Activated T-cell treated with anti-CD3 and anti-CD28 coated beads, Interleukin-2, amount 50 U/mL, for 24 hours (primary cell): ENCODE data around the gene TFAP2C.

Experiments
- DNase-seq: peaks from one replicate; pipeline ENCODE4 v3.0.0-alpha.2; 2020
- H3K27ac Mint-ChIP-seq: 2 replicates; pipeline ENCODE4 v1.8.0; 2020; ENCODE audit warnings: mild to moderate bottlenecking, mixed read lengths
- H3K27me3 Mint-ChIP-seq: 2 replicates; pipeline ENCODE4 v1.8.0; 2020; ENCODE audit warnings: mixed read lengths
- H3K36me3 Mint-ChIP-seq: 2 replicates; pipeline ENCODE4 v1.8.0; 2020; ENCODE audit warnings: low read depth, mixed read lengths
- H3K4me1 Mint-ChIP-seq: 2 replicates; pipeline ENCODE4 v1.8.0; 2020; ENCODE audit warnings: low read depth, mixed read lengths
- H3K4me3 Mint-ChIP-seq: 2 replicates; pipeline ENCODE4 v1.8.0; 2020; ENCODE audit warnings: mild to moderate bottlenecking, moderate library complexity, mixed read lengths
- H3K9me3 Mint-ChIP-seq: 2 replicates; pipeline ENCODE4 v1.8.0; 2020; ENCODE audit warnings: mixed read lengths

TFAP2C gene

DNA sequence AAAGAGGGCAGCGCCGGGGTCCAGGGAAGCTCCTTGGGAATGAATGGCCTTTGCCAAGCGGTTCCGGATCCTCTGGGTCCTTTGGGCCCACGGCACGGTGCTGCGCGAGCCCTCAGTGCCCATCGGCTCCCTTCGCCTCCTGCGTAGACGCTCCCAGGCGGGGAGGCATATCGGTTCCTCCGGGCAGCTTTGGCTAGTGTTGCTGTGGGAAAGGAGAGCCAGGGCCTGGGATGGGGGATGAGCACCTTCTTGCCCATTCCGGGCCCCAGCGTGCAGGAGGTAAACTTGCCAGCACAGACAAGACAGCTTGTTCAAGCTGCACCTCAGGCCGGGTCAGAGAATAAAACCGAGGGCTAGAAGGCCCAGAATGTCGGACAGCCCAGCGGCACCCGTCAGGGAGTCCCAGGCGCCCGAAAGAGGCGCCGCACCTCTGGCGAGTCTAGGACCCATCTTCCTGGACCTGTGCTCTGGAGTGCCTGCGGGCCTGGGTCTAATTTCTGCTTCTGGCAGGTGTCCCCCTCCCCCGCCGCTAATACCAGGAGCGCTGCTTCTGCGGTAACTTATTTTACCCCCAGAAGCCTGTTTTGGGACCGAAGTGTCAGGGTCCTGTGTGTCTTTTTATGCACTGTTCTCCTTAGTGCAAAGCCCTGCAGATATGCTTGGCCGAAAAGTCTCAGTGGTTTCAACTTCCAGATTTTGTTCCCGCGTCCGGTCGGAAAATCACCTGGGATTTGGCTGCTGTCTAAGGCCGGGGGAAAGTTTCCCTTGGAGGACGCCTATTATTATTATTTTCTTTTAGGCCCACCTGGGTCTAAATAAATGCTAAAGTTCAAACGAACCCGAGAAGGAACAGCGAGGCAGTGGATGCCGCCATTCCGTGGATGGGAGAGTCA lies 1.7 kb upstream of the TFAP2C start:
- Mint-ChIP-seq H3K9me3 (no peaks in the 10 kb centered on the region), H3K27me3 (peaks cover 77% of the 10 kb centered on the region), H3K36me3 (no peaks in the 10 kb centered on the region), H3K4me3 (no peak overlapping the region), H3K4me1 (peaks cover 19% of the 10 kb centered on the region), H3K27ac (no peak overlapping the region)
- DNase-seq: no peak

DNA sequence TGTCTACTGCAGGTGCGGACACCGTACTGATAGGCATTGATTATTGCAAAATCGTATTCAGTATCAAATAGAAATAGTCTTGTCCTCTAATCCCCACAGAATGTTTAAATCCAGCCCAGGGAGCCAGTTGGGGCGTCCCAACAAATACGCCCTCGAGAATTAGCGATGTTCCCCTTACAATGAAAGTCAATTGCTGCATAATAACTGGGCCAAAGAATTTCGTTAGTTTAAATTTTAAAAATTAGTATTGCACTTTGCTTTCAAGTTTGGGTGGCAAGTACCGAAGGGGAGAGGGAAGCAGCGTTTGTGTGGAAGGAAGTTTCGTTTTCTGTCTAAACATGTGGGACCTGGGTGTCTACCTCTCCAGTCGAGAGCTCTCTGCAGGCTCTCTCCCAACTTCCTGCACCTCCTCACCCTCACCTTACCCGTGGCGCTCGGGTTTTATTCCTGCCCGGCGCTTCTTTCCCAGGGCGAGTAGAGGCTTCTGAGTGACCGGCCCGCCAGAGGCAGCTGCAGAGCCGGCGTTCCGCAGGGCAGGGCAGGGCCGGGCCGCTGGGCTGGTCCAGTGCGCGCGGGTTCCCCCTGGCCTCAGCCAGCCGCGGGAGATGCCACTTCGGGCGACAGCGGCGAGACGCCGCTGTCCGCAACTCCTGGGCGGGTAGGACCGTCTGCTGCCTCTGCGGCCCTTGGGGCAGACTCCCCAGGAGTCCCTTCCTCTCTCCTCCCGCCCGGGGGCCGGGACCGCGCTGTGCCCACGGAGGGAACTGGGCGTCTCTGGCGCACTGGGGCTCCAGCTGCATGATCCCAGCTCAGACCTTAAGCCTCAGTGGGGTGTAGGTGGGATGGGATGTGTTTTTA lies 862 bp upstream of the TFAP2C start:
- Mint-ChIP-seq H3K4me3 (peak overlapping the region; percentile 19), H3K27me3 (peaks cover 82% of the 10 kb centered on the region), H3K4me1 (peaks cover 19% of the 10 kb centered on the region), H3K9me3 (no peaks in the 10 kb centered on the region), H3K36me3 (no peaks in the 10 kb centered on the region), H3K27ac (no peak overlapping the region)
- DNase-seq: peak; percentile 33

DNA sequence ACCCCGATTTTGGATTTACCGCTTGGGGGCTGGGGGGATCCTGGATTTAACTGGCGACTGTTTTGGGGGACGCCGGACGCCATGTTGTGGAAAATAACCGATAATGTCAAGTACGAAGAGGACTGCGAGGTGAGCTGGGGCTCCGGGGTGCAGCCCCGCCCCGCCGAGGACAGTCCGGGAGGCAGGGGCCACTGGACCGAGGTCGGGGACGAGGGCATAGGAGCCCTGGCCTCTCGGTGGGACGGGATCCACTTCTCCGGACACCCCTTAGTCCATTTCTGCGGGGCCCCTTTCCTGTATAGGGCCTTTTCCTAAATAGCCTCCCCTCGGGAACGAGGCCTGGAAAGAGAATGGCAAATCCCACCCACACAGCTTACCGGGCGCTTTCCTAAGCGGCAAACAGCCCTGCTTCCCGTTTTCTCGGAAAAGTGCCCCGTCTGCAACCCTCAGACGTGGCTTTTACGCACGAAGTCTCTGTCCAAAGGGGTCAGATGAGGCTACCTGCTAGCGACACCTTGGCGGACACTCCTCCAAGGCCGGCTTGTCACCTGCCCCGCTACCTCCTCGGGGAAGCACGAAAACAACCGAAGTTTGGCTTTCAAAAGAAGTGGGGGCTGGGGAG lies 469 bp downstream of the TFAP2C start:
- peak; percentile 30 for DNase-seq
- Mint-ChIP-seq H3K4me1 (peaks cover 19% of the 10 kb centered on the region), H3K36me3 (no peaks in the 10 kb centered on the region), H3K9me3 (no peaks in the 10 kb centered on the region), H3K27ac (no peak overlapping the region), H3K4me3 (peak overlapping the region; percentile 29), H3K27me3 (peaks cover 87% of the 10 kb centered on the region)

DNA sequence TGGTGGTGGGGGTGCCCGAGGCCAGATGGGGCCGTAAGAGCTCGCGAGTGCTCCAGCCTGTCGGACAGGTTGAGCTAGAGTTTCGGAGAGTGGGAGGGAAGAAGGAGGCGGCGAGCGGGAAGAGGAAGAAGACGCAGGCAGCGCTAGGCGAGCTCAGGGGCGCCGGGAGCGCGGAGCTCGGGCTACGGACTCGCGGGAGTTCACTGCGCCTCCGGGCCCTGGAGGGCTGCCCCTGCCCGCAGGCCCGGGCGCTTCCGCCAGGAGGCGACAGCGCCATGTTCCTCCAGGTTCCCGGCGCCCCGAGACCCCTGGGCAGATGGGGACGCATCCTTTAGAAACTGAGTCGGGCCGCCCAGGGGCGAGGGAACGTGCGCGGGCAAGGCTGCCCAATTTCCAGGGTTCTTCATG lies 984 bp downstream of the TFAP2C start:
- H3K4me1 Mint-ChIP-seq: peaks cover 19% of the 10 kb centered on the region
- H3K9me3 Mint-ChIP-seq: no peaks in the 10 kb centered on the region
- DNase-seq: peak; percentile 30
- H3K27ac Mint-ChIP-seq: no peak overlapping the region
- no peaks in the 10 kb centered on the region for H3K36me3 Mint-ChIP-seq
- H3K27me3 Mint-ChIP-seq: peaks cover 87% of the 10 kb centered on the region
- H3K4me3 Mint-ChIP-seq: no peak overlapping the region

DNA sequence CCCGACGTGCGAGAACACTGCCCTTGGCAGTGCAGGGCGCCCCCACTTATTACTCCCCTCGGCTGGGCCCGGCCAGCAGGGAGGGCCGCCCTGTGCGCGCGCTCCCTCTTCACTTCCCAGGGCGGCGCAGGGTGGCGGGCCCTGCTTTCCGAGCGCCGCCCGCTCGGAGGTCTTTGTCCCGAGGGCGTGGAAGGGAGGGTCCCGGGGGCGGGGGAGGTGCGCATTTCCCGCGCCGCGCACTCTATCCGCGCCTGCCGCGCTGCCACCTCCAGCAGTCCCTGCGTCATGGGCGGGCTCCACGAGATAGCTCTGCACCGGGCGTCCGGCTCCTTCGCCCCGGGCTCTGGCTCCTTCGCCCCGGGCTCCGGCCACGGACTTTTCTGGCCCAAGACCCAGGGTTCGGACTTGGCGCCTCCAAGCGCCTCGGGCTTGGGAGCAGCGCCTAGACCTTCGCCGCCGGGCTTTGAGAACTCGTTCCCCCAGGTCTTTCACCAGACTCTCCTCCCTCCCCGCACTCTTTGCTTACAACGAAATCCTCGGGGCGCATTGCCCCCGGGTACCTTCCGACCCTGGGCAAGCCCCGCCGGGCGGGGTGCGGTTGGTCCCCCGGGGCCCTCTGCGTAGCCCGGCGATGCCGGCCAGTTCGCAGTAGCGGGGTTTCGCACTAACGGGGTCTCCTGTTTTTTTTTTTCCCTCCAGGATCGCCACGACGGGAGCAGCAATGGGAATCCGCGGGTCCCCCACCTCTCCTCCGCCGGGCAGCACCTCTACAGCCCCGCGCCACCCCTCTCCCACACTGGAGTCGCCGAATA lies 1.6 kb downstream of the TFAP2C start:
- no peak for DNase-seq
- Mint-ChIP-seq H3K27me3 (peaks cover 86% of the 10 kb centered on the region), H3K4me3 (no peak overlapping the region), H3K4me1 (peaks cover 19% of the 10 kb centered on the region), H3K36me3 (no peaks in the 10 kb centered on the region), H3K27ac (no peak overlapping the region), H3K9me3 (no peaks in the 10 kb centered on the region)

DNA sequence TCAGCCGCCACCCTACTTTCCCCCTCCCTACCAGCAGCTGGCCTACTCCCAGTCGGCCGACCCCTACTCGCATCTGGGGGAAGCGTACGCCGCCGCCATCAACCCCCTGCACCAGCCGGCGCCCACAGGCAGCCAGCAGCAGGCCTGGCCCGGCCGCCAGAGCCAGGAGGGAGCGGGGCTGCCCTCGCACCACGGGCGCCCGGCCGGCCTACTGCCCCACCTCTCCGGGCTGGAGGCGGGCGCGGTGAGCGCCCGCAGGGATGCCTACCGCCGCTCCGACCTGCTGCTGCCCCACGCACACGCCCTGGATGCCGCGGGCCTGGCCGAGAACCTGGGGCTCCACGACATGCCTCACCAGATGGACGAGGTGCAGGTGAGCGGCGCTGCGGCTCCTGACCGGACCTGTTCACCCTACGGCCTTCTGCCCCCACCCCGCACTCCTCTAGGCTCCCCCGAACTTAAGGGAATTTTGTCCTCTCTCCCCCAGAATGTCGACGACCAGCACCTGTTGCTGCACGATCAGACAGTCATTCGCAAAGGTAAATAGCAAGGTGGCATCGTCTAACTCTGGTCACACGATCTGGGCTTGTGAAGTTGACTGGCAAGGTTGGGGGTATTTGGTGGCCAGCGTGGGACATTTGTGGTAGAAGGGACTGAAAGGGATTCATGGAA lies 2.3 kb downstream of the TFAP2C start:
- Mint-ChIP-seq H3K4me1 (peaks cover 17% of the 10 kb centered on the region), H3K4me3 (no peak overlapping the region), H3K27me3 (peaks cover 84% of the 10 kb centered on the region), H3K36me3 (no peaks in the 10 kb centered on the region), H3K27ac (no peak overlapping the region), H3K9me3 (no peaks in the 10 kb centered on the region)
- DNase-seq: no peak

DNA sequence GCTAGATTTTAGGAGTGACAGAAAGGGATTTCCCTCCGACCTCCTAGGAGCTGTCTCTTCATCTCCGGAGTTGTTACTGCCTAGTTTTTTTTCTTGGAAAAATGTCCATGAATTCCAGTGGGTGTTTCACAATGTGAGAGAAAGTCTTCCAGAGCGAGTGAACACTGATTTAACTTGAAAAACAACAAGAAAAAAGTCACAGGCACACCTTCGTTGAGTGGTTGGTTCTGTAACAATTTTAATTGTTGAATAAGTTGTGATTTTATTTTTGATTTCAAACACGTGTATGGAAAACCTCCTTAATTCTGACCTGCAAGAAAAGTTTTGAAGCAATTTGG lies 2.9 kb downstream of the TFAP2C start:
- H3K27ac Mint-ChIP-seq: no peak overlapping the region
- peaks cover 12% of the 10 kb centered on the region for H3K4me1 Mint-ChIP-seq
- no peaks in the 10 kb centered on the region for H3K9me3 Mint-ChIP-seq
- no peaks in the 10 kb centered on the region for H3K36me3 Mint-ChIP-seq
- peaks cover 79% of the 10 kb centered on the region for H3K27me3 Mint-ChIP-seq
- no peak for DNase-seq
- H3K4me3 Mint-ChIP-seq: no peak overlapping the region

DNA sequence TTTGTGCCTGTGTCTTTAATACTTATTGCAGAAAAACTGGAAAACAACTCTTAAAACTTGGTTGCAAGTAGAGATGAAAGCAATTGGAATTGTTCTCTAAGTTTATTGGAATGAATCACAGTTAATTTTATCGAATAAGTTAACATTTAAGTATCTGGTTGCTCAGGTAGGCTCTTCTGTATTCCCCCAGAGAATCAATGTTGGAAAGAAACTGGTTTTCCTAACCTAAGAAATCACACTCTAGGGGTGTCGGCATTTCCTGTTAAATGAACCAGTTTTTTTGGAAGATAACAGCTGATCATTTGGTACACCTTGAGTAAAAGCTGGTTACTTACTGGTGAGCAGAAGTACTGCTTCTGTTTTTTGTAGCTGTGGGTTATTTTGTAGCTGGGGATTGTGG lies 5.2 kb downstream of the TFAP2C start:
- peaks cover 65% of the 10 kb centered on the region for H3K27me3 Mint-ChIP-seq
- no peak overlapping the region for H3K4me3 Mint-ChIP-seq
- no peaks in the 10 kb centered on the region for H3K9me3 Mint-ChIP-seq
- H3K4me1 Mint-ChIP-seq: no peaks in the 10 kb centered on the region
- no peak overlapping the region for H3K27ac Mint-ChIP-seq
- no peak for DNase-seq
- H3K36me3 Mint-ChIP-seq: no peaks in the 10 kb centered on the region

DNA sequence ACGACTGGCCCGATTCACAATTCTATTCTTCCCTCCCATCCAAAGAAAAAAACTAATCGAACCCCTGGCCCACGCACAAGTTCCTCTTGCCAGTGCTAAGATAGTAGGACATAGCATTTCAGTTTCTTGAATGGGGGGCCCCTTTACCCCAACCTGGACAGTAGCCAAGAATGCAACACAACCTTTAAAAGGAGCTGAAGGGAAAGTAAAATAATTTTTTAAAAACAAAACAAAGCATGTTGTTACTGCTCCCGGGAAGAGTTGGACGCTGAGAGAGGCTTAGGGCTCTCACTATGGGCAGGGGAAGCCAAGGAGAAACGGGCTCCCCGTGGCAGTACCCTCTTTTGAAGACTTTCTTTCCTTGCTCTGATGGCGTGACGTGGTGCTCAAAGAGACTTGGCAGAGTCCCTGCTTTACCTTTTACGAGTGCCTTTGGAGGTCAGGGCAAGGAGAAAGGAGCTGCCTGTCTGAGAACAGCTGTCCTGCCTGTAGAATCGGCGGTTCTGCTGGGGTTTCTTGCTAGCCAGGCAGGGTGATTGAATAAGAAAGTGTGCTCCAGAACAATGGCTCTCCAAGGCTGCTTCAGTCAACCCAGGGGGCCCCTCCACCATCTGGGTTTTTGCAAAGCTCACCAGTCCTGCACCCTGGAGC lies 5.8 kb downstream of the TFAP2C start:
- Mint-ChIP-seq H3K4me1 (no peaks in the 10 kb centered on the region), H3K4me3 (no peak overlapping the region), H3K27ac (no peak overlapping the region), H3K36me3 (no peaks in the 10 kb centered on the region), H3K9me3 (no peaks in the 10 kb centered on the region), H3K27me3 (peaks cover 62% of the 10 kb centered on the region)
- DNase-seq: no peak

DNA sequence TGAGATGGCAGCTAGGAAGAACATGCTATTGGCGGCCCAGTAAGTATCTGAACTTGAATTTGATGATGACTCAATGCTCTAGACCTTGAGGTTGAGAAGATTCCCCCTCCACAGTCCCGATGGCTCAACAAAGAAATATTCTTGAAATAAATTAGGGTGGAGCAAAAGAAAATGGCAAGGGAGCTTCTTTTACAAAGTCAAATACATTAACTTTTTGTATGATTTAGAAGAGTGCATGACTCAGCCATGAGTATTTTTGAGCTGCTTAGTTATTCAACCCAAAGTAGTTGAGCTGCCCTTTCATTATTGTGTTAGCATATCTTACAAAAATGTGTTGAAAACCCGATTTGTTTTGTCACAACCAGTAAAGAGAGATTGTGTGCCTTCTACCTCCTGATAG lies 7.6 kb downstream of the TFAP2C start:
- no peak for DNase-seq
- H3K4me3 Mint-ChIP-seq: no peak overlapping the region
- H3K36me3 Mint-ChIP-seq: no peaks in the 10 kb centered on the region
- no peak overlapping the region for H3K27ac Mint-ChIP-seq
- no peaks in the 10 kb centered on the region for H3K9me3 Mint-ChIP-seq
- H3K27me3 Mint-ChIP-seq: peaks cover 54% of the 10 kb centered on the region
- no peaks in the 10 kb centered on the region for H3K4me1 Mint-ChIP-seq

DNA sequence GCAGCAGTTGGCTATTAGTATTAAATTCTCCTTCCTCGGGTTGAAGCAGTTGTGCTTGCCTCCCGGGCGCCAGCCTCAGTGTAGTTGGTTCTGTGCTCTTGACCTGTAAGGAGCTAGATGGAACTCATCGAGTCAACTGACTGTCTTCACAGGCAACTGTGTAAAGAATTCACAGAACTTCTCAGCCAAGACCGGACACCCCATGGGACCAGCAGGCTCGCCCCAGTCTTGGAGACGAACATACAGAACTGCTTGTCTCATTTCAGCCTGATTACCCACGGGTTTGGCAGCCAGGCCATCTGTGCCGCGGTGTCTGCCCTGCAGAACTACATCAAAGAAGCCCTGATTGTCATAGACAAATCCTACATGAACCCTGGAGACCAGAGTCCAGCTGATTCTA lies 8.5 kb downstream of the TFAP2C start:
- H3K27ac Mint-ChIP-seq: no peak overlapping the region
- DNase-seq: no peak
- H3K4me1 Mint-ChIP-seq: no peaks in the 10 kb centered on the region
- no peak overlapping the region for H3K4me3 Mint-ChIP-seq
- H3K36me3 Mint-ChIP-seq: no peaks in the 10 kb centered on the region
- no peaks in the 10 kb centered on the region for H3K9me3 Mint-ChIP-seq
- peaks cover 54% of the 10 kb centered on the region for H3K27me3 Mint-ChIP-seq

DNA sequence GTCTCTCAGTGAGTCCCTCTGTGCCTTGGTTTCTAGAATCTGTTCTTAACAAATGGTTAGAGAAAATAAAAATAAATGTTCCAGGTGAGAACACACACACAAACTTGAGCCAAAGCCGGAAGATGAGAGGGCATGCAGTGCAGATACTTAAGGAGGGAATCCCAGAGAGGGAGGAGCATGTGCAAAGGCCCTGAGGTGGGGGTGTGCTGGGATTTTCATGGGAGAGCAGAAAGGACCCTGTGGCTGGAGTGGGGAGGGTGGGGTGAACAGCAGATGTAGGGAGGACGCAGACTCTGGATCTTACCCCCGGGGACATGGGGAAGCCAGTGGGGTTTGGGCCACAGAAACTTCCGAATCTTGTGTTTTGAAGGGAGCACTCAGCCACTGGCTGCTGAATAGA lies 17.5 kb downstream of the TFAP2C start:
- H3K27ac Mint-ChIP-seq: no peak overlapping the region
- no peak overlapping the region for H3K4me3 Mint-ChIP-seq
- peaks cover 2% of the 10 kb centered on the region for H3K9me3 Mint-ChIP-seq
- no peak for DNase-seq
- H3K27me3 Mint-ChIP-seq: peaks cover 22% of the 10 kb centered on the region
- no peaks in the 10 kb centered on the region for H3K4me1 Mint-ChIP-seq
- H3K36me3 Mint-ChIP-seq: no peaks in the 10 kb centered on the region

DNA sequence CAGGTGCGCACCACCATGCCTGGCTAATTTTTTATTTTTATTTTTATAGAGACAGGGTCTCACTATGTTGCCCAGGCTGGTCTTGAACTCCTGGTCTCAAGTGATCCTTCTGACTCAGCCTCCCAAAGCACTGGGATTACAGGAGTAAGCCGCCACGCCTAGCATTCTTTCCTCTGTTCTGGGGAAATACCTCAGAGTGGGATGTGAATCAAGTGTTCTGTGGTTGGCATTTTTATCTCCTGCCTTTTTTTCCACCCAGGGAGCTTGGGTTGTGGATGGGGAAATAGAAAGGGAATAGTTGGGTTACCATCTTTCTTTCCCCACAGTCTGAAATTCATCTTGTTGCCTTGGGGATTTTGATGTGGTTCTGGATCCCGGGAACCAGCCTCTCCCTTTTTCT lies 24.1 kb downstream of the TFAP2C start:
- no peaks in the 10 kb centered on the region for H3K9me3 Mint-ChIP-seq
- no peak overlapping the region for H3K27ac Mint-ChIP-seq

More for the DNA sequence above, 24.1 kb downstream of the TFAP2C start:
- H3K4me1 Mint-ChIP-seq: no peaks in the 10 kb centered on the region
- H3K36me3 Mint-ChIP-seq: no peaks in the 10 kb centered on the region
- no peak for DNase-seq
- H3K4me3 Mint-ChIP-seq: no peak overlapping the region
- no peaks in the 10 kb centered on the region for H3K27me3 Mint-ChIP-seq
